HG03571 (cell line): ENCODE results near the gene SHE.

Experiments used
- ATAC-seq: cut with Tn5 transposase; IDR thresholded peaks from one replicate; pipeline ENCODE4 v1.9.1; 2021; ENCODE audit not compliant: unreplicated experiment

The SHE gene

DNA sequence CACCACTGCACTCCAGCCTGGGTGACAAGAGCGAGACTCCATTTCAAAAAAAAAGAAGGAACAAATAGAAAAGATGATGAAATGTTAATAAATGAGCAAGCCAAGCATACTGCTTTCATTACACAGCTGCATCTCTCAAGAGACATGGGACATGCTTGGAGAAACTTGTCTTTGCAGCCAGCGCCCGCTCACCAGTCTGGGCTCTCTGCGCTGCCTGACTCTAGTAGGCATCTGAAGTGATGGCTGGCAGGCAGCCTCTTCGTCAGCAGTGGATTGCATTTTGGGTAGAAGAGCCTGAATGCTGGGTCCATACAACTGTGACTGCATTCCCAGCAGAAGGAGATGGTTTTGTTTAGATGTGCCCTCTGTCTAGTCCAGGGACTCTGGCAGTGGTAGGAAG lies 49.1 kb downstream of the SHE start:
- no peak for ATAC-seq

- ATAC-seq = no peak
Measured at GRCh38 chr1:154448331-154448811, 53.8 kb downstream of the SHE start.

DNA sequence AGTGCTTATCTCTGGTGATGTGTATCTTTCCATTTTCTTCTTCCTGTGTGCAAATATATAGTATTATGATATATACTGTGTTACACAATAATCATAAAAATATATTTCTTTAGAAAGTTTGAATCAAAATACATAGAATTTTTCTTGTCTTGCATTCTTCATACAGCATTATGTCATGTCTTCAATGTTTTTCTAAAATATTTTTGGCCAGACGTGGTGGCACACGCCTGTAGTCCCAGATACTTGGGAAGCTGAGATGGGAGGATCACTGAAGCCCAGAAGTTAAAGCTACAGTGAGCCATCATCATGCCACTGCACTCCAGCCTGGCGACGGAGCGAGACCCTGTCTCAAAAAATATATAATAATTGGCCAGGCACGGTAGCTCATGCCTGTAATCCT lies 55.4 kb downstream of the SHE start:
- no peak for ATAC-seq

DNA sequence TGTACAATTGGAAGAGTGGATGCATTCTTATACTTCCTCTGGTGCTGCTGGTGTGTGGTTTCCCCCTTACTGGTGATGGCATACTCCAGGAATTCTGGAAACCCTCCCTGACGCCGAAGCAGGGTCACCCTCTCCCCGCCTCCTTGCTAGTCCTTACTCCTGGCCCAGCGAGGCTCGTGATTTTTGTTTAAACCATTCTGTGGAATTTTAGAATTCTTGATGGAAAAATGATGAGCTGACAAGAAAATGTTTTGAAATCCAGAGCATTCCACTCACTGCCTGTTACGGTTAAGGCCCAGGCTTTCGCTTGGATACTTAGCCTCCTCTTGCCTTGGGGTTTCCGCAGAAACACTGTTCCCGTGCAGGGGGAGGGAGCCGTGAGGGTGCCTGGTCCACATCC lies 55.9 kb downstream of the SHE start:
- no peak for ATAC-seq

- no peak for ATAC-seq
Measured at GRCh38 chr1:154445040-154445472, 57.2 kb downstream of the SHE start.

DNA sequence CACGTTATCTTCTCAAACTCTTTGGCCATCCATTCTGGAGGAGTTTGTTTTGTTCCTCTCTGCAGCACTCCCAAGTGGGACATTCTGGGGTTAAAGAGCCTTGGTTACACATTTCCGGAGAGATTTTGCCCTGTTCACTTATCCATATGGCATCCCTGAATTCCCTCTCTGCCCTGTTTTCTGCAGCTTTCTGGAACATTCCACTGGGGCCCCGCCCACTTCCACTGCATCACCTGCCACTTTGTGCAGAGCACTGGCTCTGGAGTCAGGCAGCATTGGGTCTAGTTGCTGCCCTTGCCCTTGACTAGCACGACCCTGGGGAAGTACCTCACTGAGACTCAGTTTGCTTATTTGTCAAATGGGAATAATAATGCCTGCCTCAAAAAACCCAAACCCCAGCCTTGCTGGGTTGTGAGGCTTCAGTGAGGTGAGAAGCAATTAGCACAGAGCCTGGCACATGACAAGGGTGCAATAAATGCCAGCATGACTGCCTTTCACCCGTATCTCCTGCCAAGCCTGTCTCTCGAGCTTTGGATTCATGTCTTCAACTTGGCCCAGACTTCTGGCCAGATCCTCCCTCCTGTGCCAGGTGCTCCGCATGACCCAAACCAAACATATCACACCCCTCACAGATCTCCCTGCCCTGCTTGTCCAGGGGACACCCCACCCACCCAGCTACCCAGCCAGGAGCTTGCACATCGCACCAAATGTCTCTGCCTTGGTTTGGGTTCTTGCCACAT lies 58.8 kb downstream of the SHE start:
- no peak for ATAC-seq

DNA sequence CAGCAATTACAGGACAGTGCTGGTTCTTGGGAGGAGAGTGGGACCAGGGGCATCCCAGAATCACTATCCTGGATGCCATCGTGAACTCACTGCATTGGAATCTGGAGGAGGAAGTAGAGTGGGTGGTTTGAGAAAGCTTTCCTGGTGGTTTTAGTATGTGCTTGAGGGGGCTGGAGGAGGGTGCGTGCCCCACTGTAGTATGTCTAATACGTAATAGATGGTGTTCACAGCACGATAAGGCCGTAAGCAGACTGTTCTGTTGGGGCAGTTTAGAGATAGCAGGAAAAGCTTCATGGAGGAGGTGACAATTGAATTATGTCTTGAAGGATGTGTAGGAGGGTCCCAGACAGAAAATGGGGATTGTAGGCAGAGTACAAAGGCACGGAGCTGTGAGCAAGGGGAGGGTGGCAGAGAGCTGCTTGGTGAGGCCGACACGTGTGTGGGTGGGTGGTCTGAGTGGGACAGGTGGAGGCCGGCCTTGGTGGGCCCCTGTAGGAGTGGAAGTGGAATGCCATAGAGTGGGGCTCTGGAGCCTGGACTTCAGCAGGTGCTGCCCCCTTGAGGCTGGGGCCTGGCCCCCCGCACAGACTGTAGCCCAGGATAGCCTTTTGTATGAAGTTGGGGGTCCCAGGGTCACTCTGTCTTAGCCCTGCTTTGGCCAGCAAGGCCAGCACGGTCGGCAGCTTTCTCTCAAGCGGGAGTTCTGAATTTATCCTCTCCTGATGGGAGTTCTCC lies 60.0 kb downstream of the SHE start:
- no peak for ATAC-seq

DNA sequence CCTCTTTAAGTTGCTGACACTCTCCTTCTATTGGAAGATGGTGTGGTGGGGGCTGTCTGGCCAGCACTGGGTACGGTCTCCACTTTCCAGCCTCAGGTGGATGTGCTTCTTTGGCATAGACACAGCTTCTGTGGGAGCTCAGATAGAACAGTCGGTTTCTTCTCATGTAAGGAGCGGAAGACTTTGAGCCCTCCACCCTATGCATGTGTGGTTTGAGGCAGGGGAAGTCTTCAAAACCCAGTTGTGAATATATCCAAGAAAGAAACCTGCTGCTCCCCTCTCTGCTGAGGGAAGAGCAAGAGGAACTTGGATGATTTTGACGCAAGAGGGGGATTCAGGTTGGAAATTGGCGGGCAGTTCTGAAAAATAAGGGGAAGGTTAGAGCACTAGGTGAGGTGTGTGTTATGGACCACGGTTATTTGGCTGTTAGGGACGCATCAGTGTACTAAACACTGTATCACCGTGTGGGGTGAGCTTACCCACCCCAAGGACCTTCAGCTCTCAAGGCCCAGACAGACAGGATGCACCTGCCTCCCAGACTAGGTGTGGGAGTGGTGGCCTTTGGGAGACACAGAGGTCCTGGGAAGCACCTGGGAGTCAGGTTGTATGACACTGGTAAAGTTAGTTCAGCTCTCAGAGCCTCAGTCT lies 60.8 kb downstream of the SHE start:
- no peak for ATAC-seq

- ATAC-seq = no peak
Measured at GRCh38 chr1:154440036-154440804, 62.0 kb downstream of the SHE start.

DNA sequence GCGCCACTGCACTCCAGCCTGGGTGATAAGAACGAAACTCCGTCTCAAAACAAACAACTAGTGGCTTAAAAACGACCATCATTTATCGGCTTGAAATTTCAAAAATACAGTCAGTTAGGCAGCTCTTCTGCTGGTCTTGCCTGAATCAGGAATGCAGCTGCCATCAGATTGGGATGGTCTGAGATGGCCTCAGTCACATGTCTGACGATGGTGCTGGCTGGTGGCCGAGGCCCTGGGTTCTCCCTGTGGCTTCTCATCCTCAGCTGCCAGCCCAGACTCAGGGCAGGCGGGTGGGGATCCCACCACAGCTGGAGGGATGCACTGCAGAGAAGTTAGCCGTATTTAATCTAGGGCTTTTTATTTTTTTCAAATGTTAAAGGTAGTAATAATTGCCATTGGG lies 65.8 kb downstream of the SHE start:
- ATAC-seq = no peak

- ATAC-seq = no peak
Measured at GRCh38 chr1:154435599-154436200, 66.5 kb downstream of the SHE start.

DNA sequence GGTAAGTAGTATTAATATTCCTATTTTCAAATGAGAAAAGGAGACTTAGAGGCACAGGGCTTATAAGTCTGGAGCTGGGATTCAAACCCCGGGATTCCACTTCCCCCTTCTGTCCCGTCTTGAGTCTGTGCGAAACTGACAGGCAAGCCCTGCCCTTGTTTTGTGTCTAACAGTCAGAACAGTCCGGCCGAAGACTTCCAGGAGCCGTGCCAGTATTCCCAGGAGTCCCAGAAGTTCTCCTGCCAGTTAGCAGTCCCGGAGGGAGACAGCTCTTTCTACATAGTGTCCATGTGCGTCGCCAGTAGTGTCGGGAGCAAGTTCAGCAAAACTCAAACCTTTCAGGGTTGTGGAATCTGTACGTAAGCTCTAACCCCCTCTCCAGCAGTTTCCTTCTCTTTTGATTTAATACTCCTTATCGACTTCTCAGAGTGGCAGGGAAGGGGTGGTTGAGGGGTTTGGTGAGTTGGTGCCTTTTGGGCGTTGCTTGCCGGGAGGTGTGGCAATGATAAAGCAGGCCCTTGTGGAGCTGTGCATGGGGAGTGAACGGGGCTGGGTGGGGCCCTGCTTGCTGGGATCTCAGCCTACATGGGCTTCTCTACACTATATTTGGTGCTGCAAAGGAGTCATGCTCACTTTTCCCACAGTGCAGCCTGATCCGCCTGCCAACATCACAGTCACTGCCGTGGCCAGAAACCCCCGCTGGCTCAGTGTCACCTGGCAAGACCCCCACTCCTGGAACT lies 67.7 kb downstream of the SHE start:
- ATAC-seq = no peak

- no peak for ATAC-seq
Measured at GRCh38 chr1:154433161-154433764, 68.9 kb downstream of the SHE start.

- ATAC-seq = no peak
Measured at GRCh38 chr1:154431586-154432373, 70.4 kb downstream of the SHE start.

GRCh38 chr1:154430903-154431302 lies 71.3 kb downstream of the SHE start:
- no peak for ATAC-seq

- no peak for ATAC-seq
Measured at GRCh38 chr1:154429841-154430611, 72.2 kb downstream of the SHE start.
